ENCODE measurements around the gene MST1.
A peak's percentile ranks its signal among the peaks of the same experiment; 100 is the strongest.

MST1 gene

GRCh38 chr3:49673715-49674496 is 15.4 kb downstream of the MST1 start, which contains the start of gene APEH:
TSS of gene APEH (plus strand) at chr3:49674351. CDS start at chr3:49674402, 51 bp downstream.
- ATAC-seq = peak; percentile 90 to 92

GRCh38 chr3:49673121-49673714 is 16.1 kb downstream of the MST1 start:
- ATAC-seq = no peak

GRCh38 chr3:49671291-49672288 is 17.7 kb downstream of the MST1 start:
- ATAC-seq = no peak

GRCh38 chr3:49670940-49671290 is 18.4 kb downstream of the MST1 start:
- no peak for ATAC-seq

- ATAC-seq = no peak
Measured at GRCh38 chr3:49669352-49669751, 19.9 kb downstream of the MST1 start.

- no peak for ATAC-seq
Measured at GRCh38 chr3:49668861-49669260, 20.4 kb downstream of the MST1 start.

- no peak for ATAC-seq
Measured at GRCh38 chr3:49668414-49668797, 20.9 kb downstream of the MST1 start.

- ATAC-seq = no peak
Measured at GRCh38 chr3:49667701-49668413, 21.4 kb downstream of the MST1 start.

- no peak for ATAC-seq
Measured at GRCh38 chr3:49666592-49666991, 22.7 kb downstream of the MST1 start.

- no peak for ATAC-seq
Measured at GRCh38 chr3:49665822-49666519, 23.3 kb downstream of the MST1 start.

- no peak for ATAC-seq
Measured at GRCh38 chr3:49664300-49664699, 25.0 kb downstream of the MST1 start.

- ATAC-seq = no peak
Measured at GRCh38 chr3:49663831-49664230, 25.4 kb downstream of the MST1 start.

- ATAC-seq = no peak
Measured at GRCh38 chr3:49662720-49663413, 26.4 kb downstream of the MST1 start.

- ATAC-seq = no peak
Measured at GRCh38 chr3:49662021-49662420, 27.3 kb downstream of the MST1 start.

- no peak for ATAC-seq
Measured at GRCh38 chr3:49661281-49661680, 28.0 kb downstream of the MST1 start.

- no peak for ATAC-seq
Measured at GRCh38 chr3:49659756-49660155, 29.5 kb downstream of the MST1 start.

GRCh38 chr3:49658711-49659110 is 30.6 kb downstream of the MST1 start:
- no peak for ATAC-seq

GRCh38 chr3:49657208-49657915 is 31.9 kb downstream of the MST1 start:
- no peak for ATAC-seq

GRCh38 chr3:49656541-49657112 is 32.6 kb downstream of the MST1 start:
- ATAC-seq = no peak

- no peak for ATAC-seq
Measured at GRCh38 chr3:49655731-49656285, 33.5 kb downstream of the MST1 start.
